GM19467 (cell line): ENCODE measurements around the gene VEZF1.

ENCODE experiments used
- ATAC-seq: cut with Tn5 transposase; IDR thresholded peaks from one replicate; pipeline ENCODE4 v1.9.1; 2021; ENCODE audit warnings: mild to moderate bottlenecking, moderate library complexity; ENCODE audit not compliant: unreplicated experiment

Gene VEZF1

GRCh38 chr17:57931488-57932137 is 56.4 kb downstream of the VEZF1 start:
- no peak for ATAC-seq

GRCh38 chr17:57930239-57930638 is 57.8 kb downstream of the VEZF1 start:
- ATAC-seq = no peak

- no peak for ATAC-seq
Observed at GRCh38 chr17:57929386-57929785, 58.7 kb downstream of the VEZF1 start.

GRCh38 chr17:57928928-57929327 is 59.1 kb downstream of the VEZF1 start:
- ATAC-seq = no peak

GRCh38 chr17:57927048-57927723 is 60.9 kb downstream of the VEZF1 start:
- no peak for ATAC-seq

- no peak for ATAC-seq
Observed at GRCh38 chr17:57926723-57927047, 61.4 kb downstream of the VEZF1 start.

- no peak for ATAC-seq
Observed at GRCh38 chr17:57925361-57925990, 62.6 kb downstream of the VEZF1 start.

GRCh38 chr17:57924677-57925076 is 63.4 kb downstream of the VEZF1 start:
- no peak for ATAC-seq
